ENCODE data around the gene PDGFD.

PDGFD gene

GRCh38 chr11:104164028-104164520 lies at the start of gene PDGFD:
TSS of gene PDGFD (minus strand) at chr11:104164147.
- H3K9me3 Mint-ChIP-seq: no peaks in the 10 kb centered on the region
- H3K4me1 Mint-ChIP-seq (ENCODE audit: low read depth): peaks cover 13% of the 10 kb centered on the region
- intact Hi-C loops (cut with micrococcal nuclease): loop anchor here (10.0 kb wide), 1 partner anchor 1701 kb away; no protein-coding TSS in a partner anchor
- peak within 1 kb of the TSS; percentile 77 for H3K4me3 Mint-ChIP-seq
- no peak within 1 kb of the TSS for H3K27ac Mint-ChIP-seq
- H3K36me3 Mint-ChIP-seq (ENCODE audit: low read depth): no peaks in the 10 kb centered on the region
- H3K27me3 Mint-ChIP-seq: peaks cover 19% of the 10 kb centered on the region

GRCh38 chr11:104206936-104207335 lies 43.0 kb upstream of the PDGFD start:
- Mint-ChIP-seq H3K36me3 (ENCODE audit: low read depth) (no peaks in the 10 kb centered on the region), H3K4me1 (ENCODE audit: low read depth) (no peaks in the 10 kb centered on the region), H3K4me3 (no peak overlapping the region), H3K27ac (no peak overlapping the region), H3K9me3 (peaks cover 7% of the 10 kb centered on the region), H3K27me3 (no peaks in the 10 kb centered on the region)
- intact Hi-C loops (cut with micrococcal nuclease): no loop called here

- Mint-ChIP-seq H3K27me3 (no peaks in the 10 kb centered on the region), H3K9me3 (no peaks in the 10 kb centered on the region), H3K4me1 (ENCODE audit: low read depth) (no peaks in the 10 kb centered on the region), H3K4me3 (no peak overlapping the region), H3K27ac (no peak overlapping the region), H3K36me3 (ENCODE audit: low read depth) (no peaks in the 10 kb centered on the region)
- intact Hi-C loops (cut with micrococcal nuclease): no loop called here
Observed at GRCh38 chr11:104205838-104206237, 41.9 kb upstream of the PDGFD start.

- H3K36me3 Mint-ChIP-seq (ENCODE audit: low read depth): no peaks in the 10 kb centered on the region
- intact Hi-C loops (cut with micrococcal nuclease): no loop called here
- no peaks in the 10 kb centered on the region for H3K9me3 Mint-ChIP-seq
- no peaks in the 10 kb centered on the region for H3K27me3 Mint-ChIP-seq
- H3K27ac Mint-ChIP-seq: no peak overlapping the region
- H3K4me1 Mint-ChIP-seq (ENCODE audit: low read depth): no peaks in the 10 kb centered on the region
- H3K4me3 Mint-ChIP-seq: no peak overlapping the region
Observed at GRCh38 chr11:104200688-104201087, 36.7 kb upstream of the PDGFD start.

- Mint-ChIP-seq H3K27ac (no peak overlapping the region), H3K27me3 (no peaks in the 10 kb centered on the region), H3K4me1 (ENCODE audit: low read depth) (no peaks in the 10 kb centered on the region), H3K36me3 (ENCODE audit: low read depth) (no peaks in the 10 kb centered on the region), H3K4me3 (no peak overlapping the region), H3K9me3 (no peaks in the 10 kb centered on the region)
- intact Hi-C loops (cut with micrococcal nuclease): no loop called here
Observed at GRCh38 chr11:104199053-104199452, 35.1 kb upstream of the PDGFD start.

- Mint-ChIP-seq H3K9me3 (no peaks in the 10 kb centered on the region), H3K27ac (no peak overlapping the region), H3K4me1 (ENCODE audit: low read depth) (no peaks in the 10 kb centered on the region), H3K27me3 (no peaks in the 10 kb centered on the region), H3K36me3 (ENCODE audit: low read depth) (no peaks in the 10 kb centered on the region), H3K4me3 (no peak overlapping the region)
- intact Hi-C loops (cut with micrococcal nuclease): no loop called here
Observed at GRCh38 chr11:104198576-104198975, 34.6 kb upstream of the PDGFD start.

GRCh38 chr11:104191124-104191523 lies 27.2 kb upstream of the PDGFD start:
- H3K27ac Mint-ChIP-seq: no peak overlapping the region
- no peak overlapping the region for H3K4me3 Mint-ChIP-seq
- no peaks in the 10 kb centered on the region for H3K27me3 Mint-ChIP-seq
- intact Hi-C loops (cut with micrococcal nuclease): no loop called here
- no peaks in the 10 kb centered on the region for H3K4me1 Mint-ChIP-seq (ENCODE audit: low read depth)
- H3K36me3 Mint-ChIP-seq (ENCODE audit: low read depth): no peaks in the 10 kb centered on the region
- H3K9me3 Mint-ChIP-seq: no peaks in the 10 kb centered on the region

GRCh38 chr11:104183593-104183992 lies 19.6 kb upstream of the PDGFD start:
- H3K4me1 Mint-ChIP-seq (ENCODE audit: low read depth): no peaks in the 10 kb centered on the region
- no peaks in the 10 kb centered on the region for H3K27me3 Mint-ChIP-seq
- H3K4me3 Mint-ChIP-seq: no peak overlapping the region
- no peaks in the 10 kb centered on the region for H3K36me3 Mint-ChIP-seq (ENCODE audit: low read depth)
- H3K9me3 Mint-ChIP-seq: no peaks in the 10 kb centered on the region
- H3K27ac Mint-ChIP-seq: no peak overlapping the region
- intact Hi-C loops (cut with micrococcal nuclease): no loop called here

- Mint-ChIP-seq H3K27ac (no peak overlapping the region), H3K9me3 (no peaks in the 10 kb centered on the region), H3K4me3 (no peak overlapping the region), H3K4me1 (ENCODE audit: low read depth) (no peaks in the 10 kb centered on the region), H3K27me3 (no peaks in the 10 kb centered on the region), H3K36me3 (ENCODE audit: low read depth) (no peaks in the 10 kb centered on the region)
- intact Hi-C loops (cut with micrococcal nuclease): no loop called here
Observed at GRCh38 chr11:104175769-104176168, 11.8 kb upstream of the PDGFD start.

- H3K9me3 Mint-ChIP-seq: no peaks in the 10 kb centered on the region
Observed at GRCh38 chr11:104169091-104169490, 5.1 kb upstream of the PDGFD start.

GRCh38 chr11:104165014-104165413 lies 1.1 kb upstream of the PDGFD start:
- Mint-ChIP-seq H3K27ac (no peak overlapping the region), H3K27me3 (peaks cover 19% of the 10 kb centered on the region), H3K4me1 (ENCODE audit: low read depth) (peaks cover 13% of the 10 kb centered on the region), H3K4me3 (no peak overlapping the region), H3K36me3 (ENCODE audit: low read depth) (no peaks in the 10 kb centered on the region), H3K9me3 (no peaks in the 10 kb centered on the region)
- intact Hi-C loops (cut with micrococcal nuclease): loop anchor here (10.0 kb wide), 1 partner anchor 1700 kb away; no protein-coding TSS in a partner anchor

More at GRCh38 chr11:104169091-104169490, 5.1 kb upstream of the PDGFD start:
- H3K36me3 Mint-ChIP-seq (ENCODE audit: low read depth): no peaks in the 10 kb centered on the region
- no peak overlapping the region for H3K4me3 Mint-ChIP-seq
- intact Hi-C loops (cut with micrococcal nuclease): loop anchor here (10.0 kb wide), 1 partner anchor 1696 kb away; no protein-coding TSS in a partner anchor
- no peak overlapping the region for H3K27ac Mint-ChIP-seq
- peaks cover 4% of the 10 kb centered on the region for H3K4me1 Mint-ChIP-seq (ENCODE audit: low read depth)
- peaks cover 10% of the 10 kb centered on the region for H3K27me3 Mint-ChIP-seq

- intact Hi-C loops (cut with micrococcal nuclease): loop anchor here (10.0 kb wide), 1 partner anchor 1701 kb away; no protein-coding TSS in a partner anchor
- H3K27me3 Mint-ChIP-seq: peaks cover 19% of the 10 kb centered on the region
- H3K4me1 Mint-ChIP-seq (ENCODE audit: low read depth): peaks cover 13% of the 10 kb centered on the region
- H3K4me3 Mint-ChIP-seq: peak overlapping the region; percentile 77
- no peak overlapping the region for H3K27ac Mint-ChIP-seq
- no peaks in the 10 kb centered on the region for H3K9me3 Mint-ChIP-seq
- no peaks in the 10 kb centered on the region for H3K36me3 Mint-ChIP-seq (ENCODE audit: low read depth)
Observed at GRCh38 chr11:104163100-104164027, 583 bp downstream of the PDGFD start.

GRCh38 chr11:104161751-104162450 lies 2.0 kb downstream of the PDGFD start:
- Mint-ChIP-seq H3K27ac (no peak overlapping the region), H3K36me3 (ENCODE audit: low read depth) (no peaks in the 10 kb centered on the region), H3K4me3 (no peak overlapping the region), H3K27me3 (peaks cover 19% of the 10 kb centered on the region), H3K9me3 (no peaks in the 10 kb centered on the region), H3K4me1 (ENCODE audit: low read depth) (peaks cover 13% of the 10 kb centered on the region)
- intact Hi-C loops (cut with micrococcal nuclease): loop anchor here (10.0 kb wide), 1 partner anchor 1703 kb away; no protein-coding TSS in a partner anchor

- intact Hi-C loops (cut with micrococcal nuclease): no loop called here
- no peaks in the 10 kb centered on the region for H3K9me3 Mint-ChIP-seq
- no peak overlapping the region for H3K4me3 Mint-ChIP-seq
- H3K4me1 Mint-ChIP-seq (ENCODE audit: low read depth): peaks cover 12% of the 10 kb centered on the region
- H3K27ac Mint-ChIP-seq: no peak overlapping the region
- peaks cover 12% of the 10 kb centered on the region for H3K27me3 Mint-ChIP-seq
- no peaks in the 10 kb centered on the region for H3K36me3 Mint-ChIP-seq (ENCODE audit: low read depth)
Observed at GRCh38 chr11:104159356-104159755, 4.6 kb downstream of the PDGFD start.

Data from dendritic cell treated with granulocyte-macrophage colony-stimulating factor and Interleukin-4, amounts not matched to agents 40 ng/mL and 50 ng/mL, for 4 days (primary cell).